Thymus (tissue), 14 donors: ENCODE measurements around the gene SLC52A1. TPM values are rescaled to one million over a fixed set of nuclear protein-coding genes. Genes with fewer than 3 reads are reported as not detected.
A peak's percentile ranks its signal among the peaks of the same experiment; 100 is the strongest.
"Not testable (repeated sequence)": the region's sequence is repeated elsewhere in the genome, so short reads cannot be mapped to it uniquely, and the experiment has no call there.

Experiments used
- DNase-seq, 9 donors: peaks; one replicate each; pipeline ENCODE4 v3.0.0-alpha.2; 2013; ENCODE audit warnings: low spot score in 9 of 9, low read depth in 6 of 9, missing footprints in 1 of 9
- H3K27ac ChIP-seq, 2 donors: one replicate each; pipeline ENCODE4 v1.5.1; 2013; ENCODE audit warnings: control low read depth in 1 of 2, low read depth in 1 of 2, low read length in 1 of 2, mild to moderate bottlenecking in 1 of 2, moderate library complexity in 1 of 2
- H3K27me3 ChIP-seq, 2 donors: one replicate each; pipeline ENCODE4 v1.5.1; 2013; ENCODE audit warnings: low read length in 1 of 2; ENCODE audit not compliant: control insufficient read depth in 2 of 2, insufficient read depth in 1 of 2
- H3K36me3 ChIP-seq, 2 donors: one replicate each; pipeline ENCODE4 v1.5.1; 2013; ENCODE audit warnings: low read length in 1 of 2, mild to moderate bottlenecking in 1 of 2, moderate library complexity in 1 of 2; ENCODE audit not compliant: control insufficient read depth in 2 of 2, insufficient read depth in 2 of 2
- H3K4me1 ChIP-seq, 2 donors: one replicate each; pipeline ENCODE4 v1.5.1; 2013; ENCODE audit warnings: low read length in 2 of 2; ENCODE audit not compliant: control insufficient read depth in 2 of 2, insufficient read depth in 2 of 2
- H3K4me3 ChIP-seq, 2 donors: one replicate each; pipeline ENCODE4 v1.5.1; 2013; ENCODE audit warnings: low read length in 2 of 2, control low read depth in 1 of 2, mild to moderate bottlenecking in 1 of 2
- H3K9me3 ChIP-seq, 2 donors: one replicate each; pipeline ENCODE4 v1.5.1; 2013; ENCODE audit warnings: low read length in 1 of 2, mild to moderate bottlenecking in 1 of 2; ENCODE audit not compliant: control insufficient read depth in 2 of 2, insufficient read depth in 1 of 2
- WGBS: extraction: QIAGEN DNeasy Blood & Tissue Kit; methylation state at CpG from one replicate; pipeline ENCODE4 v1.1.7; 2013; 5-methylcytosine and 5-hydroxymethylcytosine counted together
- long read RNA-seq, 10 donors: transcript quantifications; one replicate each; lab custom pipeline, GENCODE V29; 2026
- polyA plus RNA-seq: library from polyadenylated mRNA; stranded (reverse); fragments of 200-250 nt; gene quantifications from one replicate; pipeline ENCODE4 v1.2.3, GENCODE V29; 2013
- total RNA-seq: library from RNA; stranded (reverse); fragments of 120-200 nt; gene quantifications from one replicate; pipeline ENCODE4 v1.2.4, GENCODE V29; 2013
- donor health status: healthy.

The SLC52A1 gene
- total RNA-seq (0.80 TPM), polyA plus RNA-seq (0.96 TPM)
- long read RNA-seq, donor 1 = 0 reads
- long read RNA-seq, donor 2 = 0 reads
- long read RNA-seq, donor 3, partial matches to known transcripts = 0 of 1 reads
- long read RNA-seq, donor 3, other reads (novel, unspliced or antisense) = 0 of 1 reads
- long read RNA-seq, donor 4 = 0 reads
- long read RNA-seq, donor 5, partial matches to known transcripts = 0 of 1 reads
- long read RNA-seq, donor 5, other reads (novel, unspliced or antisense) = 0 of 1 reads
- long read RNA-seq, donor 6 = 0 reads
- long read RNA-seq, donor 7 = 0 reads
- long read RNA-seq, donor 8 = 0 reads
- long read RNA-seq, donor 9 = 0 reads
- long read RNA-seq, donor 10 = 0 reads

DNA sequence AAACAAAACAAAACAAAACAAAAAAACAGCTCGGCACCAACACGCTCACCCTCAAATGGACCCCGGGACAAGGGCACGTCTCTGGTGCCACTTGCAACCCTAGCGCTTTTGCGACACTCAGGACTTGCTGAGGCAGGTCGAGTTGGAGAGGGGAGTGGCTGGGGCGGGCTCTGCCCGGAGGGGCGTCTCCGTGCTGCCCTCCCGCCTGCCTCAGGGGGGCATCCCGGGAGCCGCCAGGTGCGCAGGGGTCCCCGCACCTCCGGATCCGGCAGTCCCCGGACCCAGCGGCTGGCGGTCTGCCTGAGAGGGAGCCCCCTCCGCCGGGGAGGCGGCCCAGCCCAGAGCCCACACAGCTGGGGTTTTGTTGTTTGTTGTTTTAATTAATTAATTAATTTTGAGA, at the start of gene SLC52A1:
Gene SLC52A1 (minus strand): TSS at position 112 of the 400 bp plus-strand sequence. CDS start 820 bp downstream, outside the sequence.
- Histone ChIP-seq H3K27me3 (peaks cover 2 to 28% of the 10 kb centered on the region in 2 donors), H3K9me3 (no peaks in the 10 kb centered on the region), H3K4me3 (no peak within 1 kb of the TSS), H3K27ac (no peak within 1 kb of the TSS), H3K4me1 (peaks cover 0 to 16% of the 10 kb centered on the region in 2 donors), H3K36me3 (no peaks in the 10 kb centered on the region)
- no peak for DNase-seq
- WGBS = 12% methylated on average over 24 of the region's 24 CpGs

DNA sequence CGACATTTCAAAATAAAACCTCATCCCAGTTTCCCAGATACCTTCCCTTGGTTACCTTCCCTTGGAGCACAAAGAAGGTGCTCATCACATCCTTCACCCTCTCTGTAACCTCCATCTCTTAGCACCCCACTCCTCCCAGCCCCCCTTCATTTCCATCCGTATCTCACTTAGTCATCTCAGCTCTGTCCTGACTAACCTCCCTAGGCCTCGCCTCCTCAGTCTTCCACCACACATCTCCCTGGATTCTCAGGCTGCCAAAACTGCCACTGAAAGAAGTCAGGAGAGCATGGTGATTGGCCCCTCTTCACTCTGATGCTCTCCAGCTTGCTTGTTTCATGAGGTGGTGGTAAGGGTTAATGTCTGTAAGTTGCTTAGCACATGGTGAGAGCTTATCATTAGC, 45.4 kb upstream of the SLC52A1 start:
- no peak for DNase-seq
- peaks cover 0 to 9% of the 10 kb centered on the region in 2 donors for H3K36me3 ChIP-seq
- no peak overlapping the region for H3K4me3 ChIP-seq
- WGBS = 100% methylated on average over 3 of the region's 3 CpGs
- H3K27me3 ChIP-seq = peaks cover 0 to 4% of the 10 kb centered on the region in 2 donors
- no peak overlapping the region for H3K27ac ChIP-seq
- H3K9me3 ChIP-seq = peaks cover 0 to 34% of the 10 kb centered on the region in 2 donors
- H3K4me1 ChIP-seq = peaks cover 9 to 12% of the 10 kb centered on the region in 2 donors

DNA sequence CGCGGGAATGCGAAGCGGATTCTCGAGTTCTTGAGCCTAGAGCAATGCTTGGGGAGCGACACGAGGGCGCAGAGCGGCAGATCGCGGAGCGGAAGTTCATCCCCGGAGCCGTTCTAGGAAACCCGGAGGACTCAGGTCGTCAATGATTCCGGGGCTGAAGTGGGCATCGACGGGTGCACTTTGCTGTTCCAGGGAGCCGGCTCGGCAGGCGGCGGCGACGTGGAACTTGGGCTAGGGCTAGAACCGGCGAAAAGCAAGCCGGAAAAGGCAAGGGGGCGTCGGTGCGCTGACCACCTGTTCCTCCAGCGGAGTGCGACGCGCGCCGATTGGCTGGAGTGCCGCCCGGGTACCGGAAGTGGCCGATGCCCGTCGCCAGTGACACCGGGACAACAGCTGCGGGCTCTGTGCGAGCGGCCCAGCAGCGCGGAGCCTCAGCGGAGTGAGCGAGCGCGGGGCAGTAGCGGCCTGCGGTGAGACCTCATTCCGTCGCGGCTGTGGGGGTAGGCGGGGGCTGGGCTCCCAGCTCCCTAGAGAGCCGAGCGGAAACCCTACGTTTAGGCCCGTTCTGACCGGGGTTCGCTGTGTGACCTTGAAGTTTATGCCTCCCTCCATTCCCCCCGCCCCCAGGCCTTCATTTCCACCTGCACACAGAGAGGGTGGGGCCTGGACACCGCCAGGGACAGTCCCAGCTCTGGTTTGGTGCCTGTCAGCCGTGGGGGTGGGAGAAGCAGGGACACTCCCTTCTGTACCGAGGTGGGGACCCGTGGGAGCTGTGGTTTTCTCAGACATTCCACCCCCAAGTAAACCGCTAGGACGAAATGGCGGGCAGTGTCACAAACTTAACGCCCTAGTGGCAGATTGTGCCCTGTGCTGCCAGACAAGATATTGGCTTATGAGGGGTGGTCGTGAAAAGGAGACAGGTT, 43.1 kb upstream of the SLC52A1 start, which contains the start of gene ZFP3:
Gene ZFP3 (plus strand): TSS at position 362 of the 923 bp plus-strand sequence. CDS start 13,038 bp downstream, outside the sequence.
- H3K4me1 ChIP-seq = peaks cover 9 to 12% of the 10 kb centered on the region in 2 donors
- WGBS = under 1% methylated on average over 75 of the region's 75 CpGs
- peaks cover 0 to 20% of the 10 kb centered on the region in 2 donors for H3K9me3 ChIP-seq
- peak within 1 kb of the TSS; percentile 80 to 92 for H3K27ac ChIP-seq
- peaks cover 0 to 4% of the 10 kb centered on the region in 2 donors for H3K27me3 ChIP-seq
- H3K4me3 ChIP-seq = peak within 1 kb of the TSS; percentile 72 to 84
- H3K36me3 ChIP-seq = peaks cover 0 to 4% of the 10 kb centered on the region in 2 donors
- DNase-seq = peak; percentile 62 to 92 (median 69)

DNA sequence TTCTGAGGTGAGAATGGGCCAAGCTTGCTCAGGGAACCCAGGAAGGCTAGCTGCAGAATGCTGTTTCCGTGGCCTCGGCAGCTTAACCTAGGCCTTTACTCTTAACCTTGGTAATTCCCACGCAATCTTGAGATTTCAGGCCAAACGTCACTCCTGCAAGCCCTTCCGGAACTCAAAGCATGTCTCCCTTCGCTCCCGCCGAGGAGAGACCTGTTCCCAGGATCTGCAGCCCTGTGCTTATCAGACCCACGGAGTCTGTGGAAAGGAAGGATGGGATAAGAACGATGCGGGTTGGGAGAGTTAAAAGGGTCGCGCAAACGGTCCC, 42.5 kb upstream of the SLC52A1 start:
- Histone ChIP-seq H3K27me3 (peaks cover 0 to 4% of the 10 kb centered on the region in 2 donors), H3K4me1 (peaks cover 9 to 12% of the 10 kb centered on the region in 2 donors), H3K36me3 (peaks cover 0 to 4% of the 10 kb centered on the region in 2 donors), H3K4me3 (peak overlapping the region; percentile 72 to 84), H3K9me3 (peaks cover 0 to 15% of the 10 kb centered on the region in 2 donors), H3K27ac (peak overlapping the region in 1 of 2 donors; percentile 92)
- WGBS = 36% methylated on average over 14 of the region's 14 CpGs
- DNase-seq = peak in 1 of 9 donors; percentile 17

DNA sequence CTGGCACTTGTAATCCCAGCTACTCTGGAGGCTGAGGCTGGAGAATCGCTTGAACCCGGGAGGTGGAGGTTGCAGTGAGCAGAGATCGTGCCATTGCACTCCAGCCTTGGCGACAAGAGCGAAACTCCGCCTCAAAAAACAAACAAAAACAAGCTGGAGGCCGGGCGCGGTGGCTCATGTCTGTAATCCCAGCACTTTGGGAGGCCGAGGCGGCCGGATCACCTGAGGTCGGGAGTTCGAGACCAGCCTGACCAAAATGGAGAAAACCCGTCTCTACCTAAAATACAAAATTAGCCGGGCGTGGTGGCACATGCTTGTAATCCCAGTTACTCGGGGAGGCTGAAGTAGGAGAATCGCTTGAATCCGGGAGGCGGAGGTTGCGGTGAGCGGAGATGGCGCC, 42.0 kb upstream of the SLC52A1 start:
- Histone ChIP-seq H3K9me3 (peaks cover 0 to 15% of the 10 kb centered on the region in 2 donors), H3K4me1 (peaks cover 9 to 12% of the 10 kb centered on the region in 2 donors)
- 99% methylated on average over 24 of the region's 24 CpGs for WGBS
- H3K36me3 ChIP-seq, DNase-seq, H3K27me3 ChIP-seq, H3K4me3 ChIP-seq, H3K27ac ChIP-seq: not testable (repeated sequence)

DNA sequence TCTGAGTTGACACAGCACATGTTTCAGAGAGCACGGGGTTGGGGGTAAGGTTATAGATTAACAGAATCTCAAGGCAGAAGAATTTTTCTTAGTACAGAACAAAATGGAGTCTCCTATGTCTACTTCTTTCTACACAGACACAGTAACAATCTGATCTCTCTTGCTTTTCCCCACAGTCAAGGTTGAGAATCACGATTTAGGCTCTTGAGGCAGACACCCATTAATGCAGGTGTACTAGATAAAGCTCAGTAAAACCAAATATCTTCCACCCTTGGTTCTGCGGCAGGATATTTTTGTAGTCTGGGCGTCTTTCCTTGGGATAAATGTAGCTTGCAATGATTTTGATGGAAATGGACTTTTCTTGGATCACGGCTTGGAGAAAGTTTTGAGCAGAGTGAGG, 40.2 kb upstream of the SLC52A1 start:
- WGBS = 97% methylated on average over 4 of the region's 5 CpGs
- not testable (repeated sequence) for H3K4me3 ChIP-seq

DNA sequence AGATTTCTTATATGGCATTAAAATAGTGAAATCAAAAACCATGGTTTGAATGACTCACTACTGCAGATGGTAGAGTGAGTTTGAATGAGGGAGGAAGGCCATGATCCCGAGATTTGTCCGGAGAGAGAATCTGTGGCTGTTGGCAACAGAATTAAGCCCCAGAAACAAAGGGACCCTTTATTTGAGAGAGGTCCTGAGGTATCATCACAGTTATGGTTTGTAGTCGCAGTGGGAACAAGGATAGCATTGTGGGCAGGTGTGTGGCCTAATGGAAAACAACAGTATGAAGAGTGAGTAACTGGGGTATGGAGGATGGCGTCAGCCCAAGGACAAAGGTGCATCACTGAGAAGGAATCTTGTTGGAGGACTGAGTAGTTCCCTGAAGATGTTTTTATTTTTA, 34.5 kb upstream of the SLC52A1 start:
- Histone ChIP-seq H3K27ac (no peak overlapping the region), H3K36me3 (no peaks in the 10 kb centered on the region)
- 84% methylated on average over 4 of the region's 4 CpGs for WGBS

More for the DNA sequence above, 40.2 kb upstream of the SLC52A1 start:
- peaks cover 9 to 12% of the 10 kb centered on the region in 2 donors for H3K4me1 ChIP-seq
- not testable (repeated sequence) for H3K27me3 ChIP-seq, H3K36me3 ChIP-seq, H3K27ac ChIP-seq, H3K9me3 ChIP-seq, DNase-seq

DNA sequence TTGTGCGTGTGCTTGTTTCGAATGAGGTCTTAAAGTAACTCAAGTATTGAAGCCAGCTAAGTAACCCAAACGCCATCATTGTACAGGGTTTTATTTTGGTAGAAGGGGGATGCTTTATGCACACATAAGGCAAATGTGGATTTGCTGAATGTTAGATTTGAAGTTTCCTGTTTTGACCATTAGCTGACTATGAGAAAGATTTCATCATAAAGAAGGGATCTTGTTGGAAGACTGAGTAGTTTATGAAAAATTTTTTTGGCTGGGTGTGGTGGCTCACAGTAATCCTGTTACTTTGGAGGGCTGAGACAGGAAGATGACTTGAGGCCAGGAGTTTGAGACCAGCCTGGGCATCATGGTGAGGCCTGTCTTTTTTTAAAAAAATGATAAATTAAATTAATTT, 33.0 kb upstream of the SLC52A1 start:
- Histone ChIP-seq H3K27me3 (no peaks in the 10 kb centered on the region), H3K36me3 (no peaks in the 10 kb centered on the region), H3K9me3 (no peaks in the 10 kb centered on the region), H3K4me1 (no peaks in the 10 kb centered on the region), H3K27ac (no peak overlapping the region), H3K4me3 (no peak overlapping the region)
- no peak for DNase-seq
- WGBS = 97% methylated on average over 3 of the region's 3 CpGs

More for the DNA sequence above, 34.5 kb upstream of the SLC52A1 start:
- no peaks in the 10 kb centered on the region for H3K27me3 ChIP-seq
- no peak overlapping the region for H3K4me3 ChIP-seq
- no peaks in the 10 kb centered on the region for H3K4me1 ChIP-seq
- H3K9me3 ChIP-seq = no peaks in the 10 kb centered on the region
- DNase-seq = no peak
